Germinal center (tissue), 1 donor: Measurements from ENCODE around the gene U2AF2.

Experiments used
- DNase-seq: peaks from one replicate; pipeline ENCODE4 v3.0.0; 2012; ENCODE audit warnings: mixed read lengths, low spot score

The U2AF2 gene

GRCh38 chr19:55656988-55657747 lies 2.3 kb downstream of the U2AF2 start:
- DNase-seq, result no peak

- DNase-seq, result no peak
Measured at GRCh38 chr19:55658846-55659459, 4.1 kb downstream of the U2AF2 start.

GRCh38 chr19:55659822-55660221 lies 5.0 kb downstream of the U2AF2 start:
- no peak for DNase-seq

GRCh38 chr19:55660404-55660803 lies 5.6 kb downstream of the U2AF2 start:
- no peak for DNase-seq

GRCh38 chr19:55660991-55661390 lies 6.2 kb downstream of the U2AF2 start:
- DNase-seq, result no peak

- DNase-seq, result no peak
Measured at GRCh38 chr19:55661826-55662225, 7.0 kb downstream of the U2AF2 start.

- DNase-seq, result no peak
Measured at GRCh38 chr19:55663846-55664536, 9.2 kb downstream of the U2AF2 start.

GRCh38 chr19:55666343-55667005 lies 11.6 kb downstream of the U2AF2 start:
- no peak for DNase-seq

GRCh38 chr19:55667006-55667381 lies 12.2 kb downstream of the U2AF2 start:
- DNase-seq, result no peak

GRCh38 chr19:55667511-55667910 lies 12.7 kb downstream of the U2AF2 start:
- DNase-seq, result no peak

- DNase-seq, result no peak
Measured at GRCh38 chr19:55667958-55668357, 13.1 kb downstream of the U2AF2 start.

- no peak for DNase-seq
Measured at GRCh38 chr19:55668603-55669348, 13.9 kb downstream of the U2AF2 start.

- no peak for DNase-seq
Measured at GRCh38 chr19:55669418-55670279, 14.8 kb downstream of the U2AF2 start.

GRCh38 chr19:55670280-55671053 lies 15.6 kb downstream of the U2AF2 start:
- DNase-seq, result no peak

- no peak for DNase-seq
Measured at GRCh38 chr19:55671054-55671378, 16.2 kb downstream of the U2AF2 start.

GRCh38 chr19:55672418-55672817 lies 17.6 kb downstream of the U2AF2 start:
- no peak for DNase-seq

- DNase-seq, result no peak
Measured at GRCh38 chr19:55673465-55673864, 18.6 kb downstream of the U2AF2 start.

GRCh38 chr19:55673889-55674288 lies 19.1 kb downstream of the U2AF2 start:
- no peak for DNase-seq

- DNase-seq, result no peak
Measured at GRCh38 chr19:55674459-55674840, 19.6 kb downstream of the U2AF2 start.
